ENCODE measurements around the gene SNRNP35.

- TF ChIP-seq POLR2AphosphoS5 (IDR thresholded peaks at IDR 0.05) (no peak), CTCF (IDR thresholded peaks at IDR 0.05) (no peak)
Measured at GRCh38 chr12:123506059-123506842, 48.3 kb downstream of the SNRNP35 start.
